Measurements from ENCODE around the gene BGN. TPM values are rescaled to one million over a fixed set of nuclear protein-coding genes. Genes with fewer than 3 reads are reported as not detected.

BGN gene
- total and polyA plus RNA-seq, 10 of the 15 experiments (the other 5 are each of a cell fraction or from before 2014, with no cell fraction given), result 0.06 to 0.18 (median 0.12) TPM; not detected in 7

DNA sequence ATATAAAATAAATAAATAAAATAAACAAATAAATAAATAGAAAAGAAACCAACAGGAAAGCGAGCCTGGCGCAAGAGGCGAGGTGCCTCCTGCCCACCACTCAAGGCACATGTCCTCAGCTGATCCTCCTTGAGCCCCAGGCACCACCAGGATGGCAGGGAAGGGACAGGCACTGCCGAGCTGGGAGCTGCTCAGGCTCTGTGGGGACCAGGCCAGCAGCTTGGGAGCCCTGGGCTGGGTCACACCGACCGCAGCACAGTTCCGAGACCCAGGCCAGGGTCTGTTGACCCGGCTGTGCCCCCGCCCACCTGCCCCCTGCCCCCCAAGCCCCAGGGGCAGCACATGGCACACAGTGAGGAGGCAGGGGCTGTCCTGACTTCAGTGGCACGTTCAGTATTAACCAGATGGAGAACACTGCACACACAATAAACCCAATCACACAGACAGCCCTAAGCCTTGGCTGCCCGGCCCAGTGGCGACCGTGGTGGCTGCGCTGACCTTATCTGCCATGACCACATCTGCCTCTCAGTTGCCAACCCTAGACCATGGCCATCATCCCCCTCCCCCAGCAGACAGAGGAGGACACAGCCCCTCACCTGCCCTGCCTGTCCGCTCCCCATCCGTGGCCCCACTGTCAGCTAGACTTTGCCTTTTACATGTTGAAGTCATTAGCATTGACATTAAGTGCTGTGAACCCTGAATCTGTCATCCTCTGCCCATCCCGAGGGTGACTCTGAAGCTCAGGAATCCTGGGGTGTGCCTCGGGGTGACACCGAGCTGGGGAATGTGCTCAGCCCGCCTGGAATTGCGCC, 46.0 kb upstream of the BGN start:
- Histone ChIP-seq H4K20me1 (ENCODE audit: control insufficient read depth, insufficient read depth) (no peaks in the 10 kb centered on the region), H3K4me1 (ENCODE audit: control insufficient read depth, insufficient read depth, low read length) (no peaks in the 10 kb centered on the region), H3K27me3 (replicated peaks in 1 of 2; ENCODE audit: control insufficient read depth in 2 of 2, insufficient read depth in 2 of 2, low read length in 1 of 2) (no peaks in the 10 kb centered on the region), H3K4me2 (ENCODE audit: control insufficient read depth, insufficient read depth) (no peak overlapping the region), H3K36me3 (ENCODE audit: control insufficient read depth in 2 of 2, insufficient read depth in 2 of 2, low read length in 1 of 2) (no peaks in the 10 kb centered on the region), H2AFZ (ENCODE audit: control insufficient read depth, low read depth, low read length) (no peak overlapping the region), H3K79me2 (ENCODE audit: control insufficient read depth, insufficient read depth, low read length) (no peaks in the 10 kb centered on the region), H3K9ac (ENCODE audit: control insufficient read depth, insufficient read depth, low read length) (no peak overlapping the region), H3K27ac (ENCODE audit: control insufficient read depth, insufficient read depth) (no peak overlapping the region), H3K4me3 (no peak overlapping the region), H3K9me3 (replicated peaks; ENCODE audit: control insufficient read depth, insufficient read depth, low read length) (no peaks in the 10 kb centered on the region)
- ChIA-PET RAD21 (ENCODE audit: unreplicated experiment) (no interaction called here), SMC1A (ENCODE audit: uncharacterized antibody, unreplicated experiment) (no interaction called here), CTCF (no interaction called here), POLR2A (no interaction called here)
- BruUV-seq (replicated peaks), result no TSS peak
- in situ Hi-C loops (cut with MboI) (no loop called here), intact Hi-C loops (cut with micrococcal nuclease; ENCODE audit: unreplicated experiment) (no loop called here)
- FAIRE-seq (no peak), ATAC-seq (no peak), DNase-seq (ENCODE audit: low read depth, low spot score) (no peak)
- WGBS (ENCODE audit: insufficient coverage, insufficient replicate concordance, low lambda C conversion rate, missing lambda C conversion rate), result 68% methylated on average over 19 of the region's 21 CpGs
- no peak for TF ChIP-seq BMI1 (IDR thresholded peaks at IDR 0.05; ENCODE audit: borderline replicate concordance)
- no peak for TF ChIP-seq RB1 (IDR thresholded peaks at IDR 0.05; ENCODE audit: borderline replicate concordance)
- TF ChIP-seq RUNX3 (IDR thresholded peaks at IDR 0.05; ENCODE audit: low read length), result no peak
- TF ChIP-seq ATF7 (IDR thresholded peaks at IDR 0.05; ENCODE audit: low read depth), result no peak
- TF ChIP-seq CEBPB (IDR thresholded peaks at IDR 0.05; ENCODE audit: borderline replicate concordance in 1 of 2, low read depth in 2 of 2, low read length in 2 of 2), result no peak
- TF ChIP-seq GABPA (IDR thresholded peaks at IDR 0.05; ENCODE audit: low read depth), result no peak
- no peak for TF ChIP-seq RAD21 (IDR thresholded peaks at IDR 0.05; ENCODE audit: insufficient read depth, low read depth, low read length)
- TF ChIP-seq NRF1 (conservative IDR thresholded peaks at IDR 0.05; ENCODE audit: low read depth, low read length), result no peak

Measured in GM12878 (cell line).